HepG2 (cell line): Measurements from ENCODE around the gene MLLT10. TPM values are rescaled to one million over a fixed set of nuclear protein-coding genes. Genes with fewer than 3 reads are reported as not detected.

Experiments used
- ATAC-seq: fragments of 200-7000 bp; cut with Tn5 transposase; 3 replicates; pipeline ENCODE4 v1.9.1; 2020; ENCODE audit warnings: mild to moderate bottlenecking, moderate library complexity
- BruUV-seq: library from RNA; stranded (reverse); fragments of 400-500 nt; replicated peaks from 2 replicates; lab custom pipeline; 2021; lab: Mats Ljungman, UMichigan
- CTCF ChIA-PET: fragments of 300-600 bp; formaldehyde crosslinking; extraction: SDS; loops from one replicate; lab custom pipeline; 2021; ENCODE audit warnings: low total read pairs, inconsistent platforms, low intra/inter-chr PET ratio; lab: Yijun Ruan, JAX
- POLR2A ChIA-PET: fragments of 350-600 bp; sonication (Branson Sonifier 250); formaldehyde crosslinking; loops from one replicate; lab custom pipeline; 2020; ENCODE audit warnings: antibody characterized with exemption, inconsistent platforms; lab: Yijun Ruan, JAX
- DNase-seq: peaks from one replicate; pipeline ENCODE4 v3.0.0-alpha.2; 2015; ENCODE audit warnings: low spot score
- FAIRE-seq: peaks from 3 replicates; lab custom pipeline; 2011; peaks lifted over from hg19 to GRCh38; lab: Jason Lieb, UNC
- H2AFZ ChIP-seq: one replicate; pipeline ENCODE4 v1.6.1; 2011; ENCODE audit warnings: low read length, inconsistent platforms
- H3K27ac ChIP-seq: fragments of 300-600 bp; 3 replicates; pipeline ENCODE4 v1.8.0; 2011; ENCODE audit warnings: mixed run types, mild to moderate bottlenecking, mixed read lengths, low read length, inconsistent platforms; ENCODE audit not compliant: insufficient read depth; ENCODE audit errors: extremely low read length
- H3K27me3 ChIP-seq, 2 experiments: fragments of 200-600 bp in 1 of 2; 2 replicates in 1 of 2; 3 replicates in 1 of 2; pipeline versions ENCODE4 v1.6.0 to v1.8.0; 2011; ENCODE audit warnings: low read length in 2 of 2, mild to moderate bottlenecking in 2 of 2, moderate library complexity in 2 of 2, inconsistent platforms in 1 of 2; ENCODE audit not compliant: insufficient read depth in 2 of 2, control insufficient read depth in 1 of 2
- H3K36me3 ChIP-seq, 2 experiments: fragments of 200-600 bp in 1 of 2; replicated peaks in 1 of 2; 2 replicates in 1 of 2; 3 replicates in 1 of 2; pipeline versions ENCODE4 v1.5.1 to v1.8.0; 2011; ENCODE audit warnings: low read length in 2 of 2, inconsistent platforms in 1 of 2; ENCODE audit not compliant: insufficient read depth in 2 of 2, control insufficient read depth in 1 of 2
- H3K4me1 ChIP-seq: 2 replicates; pipeline ENCODE4 v1.5.1; 2012; ENCODE audit warnings: low read length, inconsistent platforms; ENCODE audit not compliant: insufficient read depth
- H3K4me2 ChIP-seq: 2 replicates; pipeline ENCODE4 v1.6.0; 2011; ENCODE audit warnings: low read depth, low read length, inconsistent platforms
- H3K4me3 ChIP-seq, 3 experiments: fragments of 200-600 bp in 1 of 3; sonication (generic), shearing (Covaris generic) in 1 of 3; replicated peaks in 1 of 3; 2 replicates each; pipeline ENCODE4 v1.5.1; 2011 to 2016; ENCODE audit warnings: low read length in 3 of 3, inconsistent platforms in 2 of 3, low read depth in 2 of 3, mild to moderate bottlenecking in 2 of 3, control low read depth in 1 of 3, mixed read lengths in 1 of 3; ENCODE audit not compliant: insufficient read depth in 1 of 3
- H3K79me2 ChIP-seq: one replicate; pipeline ENCODE4 v1.6.1; 2011; ENCODE audit warnings: low read length, inconsistent platforms; ENCODE audit not compliant: insufficient read depth
- H3K9ac ChIP-seq: 2 replicates; pipeline ENCODE4 v1.6.0; 2011; ENCODE audit warnings: mild to moderate bottlenecking, low read depth, low read length, inconsistent platforms; ENCODE audit not compliant: insufficient read depth
- H3K9me3 ChIP-seq: 2 replicates; pipeline ENCODE4 v1.5.1; 2012; ENCODE audit warnings: mild to moderate bottlenecking, low read length
- H4K20me1 ChIP-seq: 2 replicates; pipeline ENCODE4 v1.6.0; 2011; ENCODE audit warnings: inconsistent platforms, mild to moderate bottlenecking, low read length, moderate library complexity; ENCODE audit not compliant: insufficient read depth
- FOXK2 ChIP-seq: fragments of 450-650 bp; IDR thresholded peaks from 2 replicates; pipeline ENCODE4 v1.6.1; 2016
- HINFP ChIP-seq: sonication (generic); formaldehyde crosslinking; IDR thresholded peaks from 2 replicates; pipeline ENCODE4 v1.4.0; 2020; ENCODE audit warnings: low read depth, mild to moderate bottlenecking, missing genetic modification reagents
- HNRNPH1 ChIP-seq: fragments of 200-400 bp; formaldehyde crosslinking; optimal IDR thresholded peaks from 2 replicates; pipeline ENCODE3; 2017; ENCODE audit warnings: mild to moderate bottlenecking, low read depth, low read length
- IKZF5 ChIP-seq: IDR thresholded peaks from 2 replicates; pipeline ENCODE4 v1.6.1; 2018; ENCODE audit warnings: missing genetic modification reagents, mild to moderate bottlenecking, missing compliant biosample characterization
- JDP2 ChIP-seq: sonication (generic); formaldehyde crosslinking; IDR thresholded peaks from 2 replicates; pipeline ENCODE4 v1.8.1; 2022; ENCODE audit warnings: missing genetic modification reagents, borderline replicate concordance
- KAT2B ChIP-seq: fragments of 150-350 bp; IDR thresholded peaks from 2 replicates; pipeline ENCODE4 v1.6.1; 2014; ENCODE audit warnings: low read depth, low read length, borderline replicate concordance
- KLF13 ChIP-seq: sonication (generic); formaldehyde crosslinking; IDR thresholded peaks from 2 replicates; pipeline ENCODE4 v1.4.0; 2020; ENCODE audit warnings: mild to moderate bottlenecking, missing genetic modification reagents
- NCOR1 ChIP-seq: fragments of 200-600 bp; sonication (generic); IDR thresholded peaks from 2 replicates; pipeline ENCODE4 v1.7.0; 2017; ENCODE audit warnings: antibody characterized with exemption, low read length, borderline replicate concordance
- POGZ ChIP-seq: sonication (generic); formaldehyde crosslinking; IDR thresholded peaks from 2 replicates; pipeline ENCODE4 v1.4.0; 2020; ENCODE audit warnings: mild to moderate bottlenecking, missing genetic modification reagents
- RBM22 ChIP-seq: fragments of 200-400 bp; formaldehyde crosslinking; optimal IDR thresholded peaks from 2 replicates; pipeline ENCODE3; 2017; ENCODE audit warnings: mild to moderate bottlenecking, low read length, moderate library complexity
- ZBTB26 ChIP-seq: IDR thresholded peaks from 2 replicates; pipeline ENCODE4 v1.6.1; 2016; ENCODE audit warnings: missing compliant biosample characterization, missing genetic modification reagents, borderline replicate concordance
- ZIK1 ChIP-seq: sonication (generic); formaldehyde crosslinking; IDR thresholded peaks from 2 replicates; pipeline ENCODE4 v1.5.0; 2020; ENCODE audit warnings: mild to moderate bottlenecking, low read depth, missing genetic modification reagents, borderline replicate concordance
- ZNF24 ChIP-seq: fragments of 450-650 bp; IDR thresholded peaks from 2 replicates; pipeline ENCODE4 v1.6.1; 2017; ENCODE audit warnings: antibody characterized with exemption, mild to moderate bottlenecking
- ZSCAN25 ChIP-seq: sonication (generic); formaldehyde crosslinking; IDR thresholded peaks from 2 replicates; pipeline ENCODE4 v1.8.0; 2022; ENCODE audit warnings: mild to moderate bottlenecking, missing genetic modification reagents
- WGBS: methylation state at CpG from one replicate; pipeline ENCODE4 v1.1.6; 2017; ENCODE audit warnings: low lambda C conversion rate; 5-methylcytosine and 5-hydroxymethylcytosine counted together
- in situ Hi-C: cut with HindIII; loops from 2 replicates; pipeline ENCODE4 v1.10.0; 2017; ENCODE audit warnings: low pct_unique_long_range_greater_than_20kb; ENCODE audit not compliant: extremely low pct_ligation_motif_present
- intact Hi-C: fragments of 100-400 bp; cut with micrococcal nuclease; formaldehyde crosslinking; loops from one replicate; pipeline ENCODE4 v1.10.0; 2022; ENCODE audit not compliant: unreplicated experiment
- polyA plus RNA-seq, 8 experiments: library from polyadenylated mRNA; depleted of rRNA in 3 of 8; stranded (reverse) in 7 of 8; unstranded in 1 of 8; fragments of >200 nt; fragmentation: Illumina TruSeq in 4 of 8; extraction: Trizol in 4 of 8; gene quantifications; 2 replicates each; pipeline versions ENCODE4 v1.2.1 to v1.2.3, GENCODE V29; 2011 to 2016; ENCODE audit warnings: low read depth in 4 of 8, missing spikeins in 1 of 8, mixed read lengths in 1 of 8; ENCODE audit not compliant: insufficient read depth in 1 of 8
- total RNA-seq, 5 experiments: library from RNA; depleted of rRNA; stranded (reverse); fragments of >200 nt; fragmentation: Illumina TruSeq; extraction: Trizol; gene quantifications; 2 replicates each; pipeline ENCODE4 v1.2.3, GENCODE V29; 2016; ENCODE audit warnings: low read depth in 1 of 5
- TF ChIP-seq, protein P1 (sequence below): sonication (generic); formaldehyde crosslinking; conservative IDR thresholded peaks from 2 replicates; pipeline ENCODE4 v1.8.0; 2022; ENCODE audit warnings: missing genetic modification reagents
- TF ChIP-seq, protein P2 (sequence below): sonication (generic); formaldehyde crosslinking; IDR thresholded peaks from 2 replicates; pipeline ENCODE4 v1.4.0; 2020; ENCODE audit warnings: mild to moderate bottlenecking, missing genetic modification reagents
- TF ChIP-seq, protein P3 (sequence below): sonication (generic); formaldehyde crosslinking; IDR thresholded peaks from 2 replicates; pipeline ENCODE4 v1.5.1; 2020; ENCODE audit warnings: mild to moderate bottlenecking, missing genetic modification reagents, moderate library complexity

Gene MLLT10
- total and polyA plus RNA-seq, 2 of the 13 experiments (the other 11 are each of a cell fraction or from before 2014, with no cell fraction given) = 51.3 to 84.1 TPM

DNA sequence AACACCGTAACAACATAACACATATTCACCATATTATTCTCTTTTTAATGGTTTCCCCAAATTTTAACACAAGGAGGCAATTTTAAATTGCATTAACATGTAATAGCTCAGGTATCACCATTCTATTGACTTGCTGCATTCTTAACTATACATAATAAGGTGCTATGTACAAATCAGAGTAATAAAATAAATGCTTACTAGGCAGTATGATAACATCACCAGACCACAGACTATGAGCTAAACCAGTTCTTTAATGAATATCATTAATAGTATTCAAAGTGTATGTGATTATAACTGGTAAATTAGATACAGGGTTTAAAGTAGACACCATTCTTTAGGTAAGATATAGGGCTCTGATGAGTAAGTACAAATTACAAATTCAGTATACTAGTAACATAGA is 242.9 kb downstream of the MLLT10 start (continued):
- TF ChIP-seq, protein P1, sequence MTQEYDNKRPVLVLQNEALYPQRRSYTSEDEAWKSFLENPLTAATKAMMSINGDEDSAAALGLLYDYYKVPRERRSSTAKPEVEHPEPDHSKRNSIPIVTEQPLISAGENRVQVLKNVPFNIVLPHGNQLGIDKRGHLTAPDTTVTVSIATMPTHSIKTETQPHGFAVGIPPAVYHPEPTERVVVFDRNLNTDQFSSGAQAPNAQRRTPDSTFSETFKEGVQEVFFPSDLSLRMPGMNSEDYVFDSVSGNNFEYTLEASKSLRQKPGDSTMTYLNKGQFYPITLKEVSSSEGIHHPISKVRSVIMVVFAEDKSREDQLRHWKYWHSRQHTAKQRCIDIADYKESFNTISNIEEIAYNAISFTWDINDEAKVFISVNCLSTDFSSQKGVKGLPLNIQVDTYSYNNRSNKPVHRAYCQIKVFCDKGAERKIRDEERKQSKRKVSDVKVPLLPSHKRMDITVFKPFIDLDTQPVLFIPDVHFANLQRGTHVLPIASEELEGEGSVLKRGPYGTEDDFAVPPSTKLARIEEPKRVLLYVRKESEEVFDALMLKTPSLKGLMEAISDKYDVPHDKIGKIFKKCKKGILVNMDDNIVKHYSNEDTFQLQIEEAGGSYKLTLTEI = no peak
- no peak for TF ChIP-seq KLF13

DNA sequence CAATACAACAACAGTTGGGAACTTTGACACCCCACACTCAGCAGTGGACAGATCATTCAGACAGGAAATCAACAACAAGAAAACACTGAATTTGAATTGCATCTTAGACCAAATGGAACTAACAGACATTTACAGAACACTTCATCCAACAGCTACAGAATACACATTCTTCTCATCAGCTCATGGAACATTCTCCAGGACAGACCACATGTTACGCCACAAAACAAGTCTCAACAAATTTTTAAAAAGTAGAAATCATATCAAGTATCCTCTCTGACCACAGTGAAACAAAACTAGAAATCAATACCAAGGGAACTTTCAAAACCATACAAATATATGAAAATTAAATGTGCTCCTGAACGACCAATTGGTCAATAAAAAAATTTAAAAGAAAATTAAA is 257.2 kb downstream of the MLLT10 start:
- H2AFZ ChIP-seq = no peak overlapping the region
- FAIRE-seq (no peak), DNase-seq (no peak), ATAC-seq (no peak)
- no peak overlapping the region for H3K9ac ChIP-seq
- no peaks in the 10 kb centered on the region for H3K4me1 ChIP-seq
- no peaks in the 10 kb centered on the region for H3K36me3 ChIP-seq
- H3K79me2 ChIP-seq = no peaks in the 10 kb centered on the region
- H3K27me3 ChIP-seq = no peaks in the 10 kb centered on the region
- in situ Hi-C loops = no loop called here
- no peak overlapping the region for H3K4me3 ChIP-seq
- H3K4me2 ChIP-seq = no peak overlapping the region
- no peak overlapping the region for H3K27ac ChIP-seq
- no peaks in the 10 kb centered on the region for H4K20me1 ChIP-seq
- CTCF ChIA-PET = no interaction called here
- H3K9me3 ChIP-seq = peaks cover 7% of the 10 kb centered on the region; the same call in 1 of the 2 replicates
- intact Hi-C loops = no loop called here
- POLR2A ChIA-PET = no interaction called here
- 96% methylated on average over 2 of the region's 2 CpGs for WGBS
- no TSS peak for BruUV-seq
- no peak for TF ChIP-seq KAT2B
- TF ChIP-seq, protein P2, sequence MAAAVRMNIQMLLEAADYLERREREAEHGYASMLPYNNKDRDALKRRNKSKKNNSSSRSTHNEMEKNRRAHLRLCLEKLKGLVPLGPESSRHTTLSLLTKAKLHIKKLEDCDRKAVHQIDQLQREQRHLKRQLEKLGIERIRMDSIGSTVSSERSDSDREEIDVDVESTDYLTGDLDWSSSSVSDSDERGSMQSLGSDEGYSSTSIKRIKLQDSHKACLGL (CRISPR knock-in tag) = no peak
- no peak for TF ChIP-seq IKZF5 (CRISPR knock-in tag)
- TF ChIP-seq NCOR1 = no peak
- TF ChIP-seq HINFP (CRISPR knock-in tag) = no peak
- no peak for TF ChIP-seq ZSCAN25
- TF ChIP-seq RBM22 = no peak
- TF ChIP-seq ZBTB26 (CRISPR knock-in tag) = no peak
- TF ChIP-seq ZIK1 = no peak
- no peak for TF ChIP-seq JDP2 (CRISPR knock-in tag)
- no peak for TF ChIP-seq HNRNPH1
- no peak for TF ChIP-seq FOXK2
- TF ChIP-seq, protein P3, sequence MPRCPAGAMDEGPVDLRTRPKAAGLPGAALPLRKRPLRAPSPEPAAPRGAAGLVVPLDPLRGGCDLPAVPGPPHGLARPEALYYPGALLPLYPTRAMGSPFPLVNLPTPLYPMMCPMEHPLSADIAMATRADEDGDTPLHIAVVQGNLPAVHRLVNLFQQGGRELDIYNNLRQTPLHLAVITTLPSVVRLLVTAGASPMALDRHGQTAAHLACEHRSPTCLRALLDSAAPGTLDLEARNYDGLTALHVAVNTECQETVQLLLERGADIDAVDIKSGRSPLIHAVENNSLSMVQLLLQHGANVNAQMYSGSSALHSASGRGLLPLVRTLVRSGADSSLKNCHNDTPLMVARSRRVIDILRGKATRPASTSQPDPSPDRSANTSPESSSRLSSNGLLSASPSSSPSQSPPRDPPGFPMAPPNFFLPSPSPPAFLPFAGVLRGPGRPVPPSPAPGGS (CRISPR knock-in tag) = no peak
- no peak for TF ChIP-seq ZNF24
- no peak for TF ChIP-seq POGZ (CRISPR knock-in tag)
